ENCODE measurements around the gene THPO.
A peak's percentile ranks its signal among the peaks of the same experiment; 100 is the strongest.

Gene THPO

DNA sequence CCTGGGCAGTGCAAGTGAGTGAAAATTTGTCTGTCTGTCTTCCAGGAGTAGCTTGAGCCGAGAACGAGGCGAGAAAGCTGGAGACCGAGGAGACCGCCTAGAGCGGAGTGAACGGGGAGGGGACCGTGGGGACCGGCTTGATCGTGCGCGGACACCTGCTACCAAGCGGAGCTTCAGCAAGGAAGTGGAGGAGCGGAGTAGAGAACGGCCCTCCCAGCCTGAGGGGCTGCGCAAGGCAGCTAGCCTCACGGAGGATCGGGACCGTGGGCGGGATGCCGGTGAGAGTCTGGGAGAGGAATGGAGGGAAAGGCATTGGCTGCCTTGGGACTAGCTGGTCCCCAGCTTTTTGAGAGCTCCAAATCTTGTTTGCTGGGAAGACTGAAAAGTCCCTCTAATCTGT is 50.8 kb downstream of the THPO start:
- no peaks in the 10 kb centered on the region for H3K9me3 Mint-ChIP-seq
- H3K27ac Mint-ChIP-seq = peak overlapping the region; percentile 85
- no peak overlapping the region for H3K4me3 Mint-ChIP-seq
- DNase-seq = no peak
- H3K27me3 Mint-ChIP-seq = no peaks in the 10 kb centered on the region
- peaks cover 100% of the 10 kb centered on the region for H3K36me3 Mint-ChIP-seq (ENCODE audit: low read depth)
- H3K4me1 Mint-ChIP-seq (ENCODE audit: low read depth) = peaks cover 66% of the 10 kb centered on the region

DNA sequence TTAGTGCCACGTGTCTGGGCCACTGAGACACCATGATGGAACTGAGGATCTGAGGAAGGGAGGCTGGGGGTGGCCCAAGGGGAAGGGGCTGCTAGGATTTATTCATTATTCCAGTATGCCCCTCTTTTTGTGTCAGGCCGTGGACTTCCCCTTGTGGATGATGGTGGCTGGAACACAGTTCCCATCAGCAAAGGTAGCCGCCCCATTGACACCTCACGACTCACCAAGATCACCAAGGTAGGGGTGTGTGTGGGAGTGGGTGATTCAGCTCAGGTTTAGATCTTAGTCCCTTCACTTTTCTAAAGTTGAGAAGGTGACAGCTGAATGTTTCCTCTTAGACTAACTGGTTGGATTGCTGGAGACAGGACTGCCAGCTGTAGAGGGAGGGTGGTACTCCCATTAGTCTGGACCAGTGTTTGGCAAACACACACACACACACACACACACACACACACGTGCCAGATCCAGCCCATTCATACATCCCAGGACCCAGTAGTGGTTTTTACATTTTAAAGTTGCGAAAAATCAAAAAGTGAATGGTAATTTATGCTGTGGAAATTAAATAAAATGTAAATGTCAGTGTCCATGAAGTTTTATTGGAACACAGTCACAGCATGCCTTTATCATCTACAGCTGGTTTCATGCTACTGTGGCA is 52.2 kb downstream of the THPO start:
- no peak overlapping the region for H3K4me3 Mint-ChIP-seq
- DNase-seq = peak; percentile 54
- peaks cover 100% of the 10 kb centered on the region for H3K36me3 Mint-ChIP-seq (ENCODE audit: low read depth)
- H3K27ac Mint-ChIP-seq = peak overlapping the region; percentile 90
- H3K4me1 Mint-ChIP-seq (ENCODE audit: low read depth) = peaks cover 60% of the 10 kb centered on the region
- no peaks in the 10 kb centered on the region for H3K27me3 Mint-ChIP-seq
- H3K9me3 Mint-ChIP-seq = no peaks in the 10 kb centered on the region

- Mint-ChIP-seq H3K4me1 (ENCODE audit: low read depth) (peaks cover 61% of the 10 kb centered on the region), H3K27me3 (no peaks in the 10 kb centered on the region), H3K36me3 (ENCODE audit: low read depth) (peaks cover 100% of the 10 kb centered on the region), H3K4me3 (no peak overlapping the region), H3K9me3 (no peaks in the 10 kb centered on the region), H3K27ac (peak overlapping the region; percentile 90)
- DNase-seq = no peak
These were observed 52.7 kb downstream of the THPO start for GRCh38 chr3:184325269-184325668.

DNA sequence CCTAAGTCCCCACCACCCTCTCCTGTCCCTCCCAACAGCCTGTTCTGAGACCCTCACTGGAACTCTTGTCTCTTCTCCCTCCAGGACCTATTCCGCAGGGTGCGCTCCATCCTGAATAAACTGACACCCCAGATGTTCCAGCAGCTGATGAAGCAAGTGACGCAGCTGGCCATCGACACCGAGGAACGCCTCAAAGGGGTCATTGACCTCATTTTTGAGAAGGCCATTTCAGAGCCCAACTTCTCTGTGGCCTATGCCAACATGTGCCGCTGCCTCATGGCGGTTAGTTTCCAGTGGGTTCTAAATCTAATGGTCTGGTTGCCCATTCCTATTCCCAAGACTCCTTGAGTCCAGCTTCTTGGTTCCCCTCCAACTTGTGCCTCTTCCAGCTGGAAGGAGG is 54.3 kb downstream of the THPO start:
- Mint-ChIP-seq H3K9me3 (no peaks in the 10 kb centered on the region), H3K36me3 (ENCODE audit: low read depth) (peaks cover 98% of the 10 kb centered on the region), H3K27ac (peak overlapping the region; percentile 90), H3K4me3 (no peak overlapping the region), H3K4me1 (ENCODE audit: low read depth) (peaks cover 65% of the 10 kb centered on the region), H3K27me3 (no peaks in the 10 kb centered on the region)
- DNase-seq = no peak

DNA sequence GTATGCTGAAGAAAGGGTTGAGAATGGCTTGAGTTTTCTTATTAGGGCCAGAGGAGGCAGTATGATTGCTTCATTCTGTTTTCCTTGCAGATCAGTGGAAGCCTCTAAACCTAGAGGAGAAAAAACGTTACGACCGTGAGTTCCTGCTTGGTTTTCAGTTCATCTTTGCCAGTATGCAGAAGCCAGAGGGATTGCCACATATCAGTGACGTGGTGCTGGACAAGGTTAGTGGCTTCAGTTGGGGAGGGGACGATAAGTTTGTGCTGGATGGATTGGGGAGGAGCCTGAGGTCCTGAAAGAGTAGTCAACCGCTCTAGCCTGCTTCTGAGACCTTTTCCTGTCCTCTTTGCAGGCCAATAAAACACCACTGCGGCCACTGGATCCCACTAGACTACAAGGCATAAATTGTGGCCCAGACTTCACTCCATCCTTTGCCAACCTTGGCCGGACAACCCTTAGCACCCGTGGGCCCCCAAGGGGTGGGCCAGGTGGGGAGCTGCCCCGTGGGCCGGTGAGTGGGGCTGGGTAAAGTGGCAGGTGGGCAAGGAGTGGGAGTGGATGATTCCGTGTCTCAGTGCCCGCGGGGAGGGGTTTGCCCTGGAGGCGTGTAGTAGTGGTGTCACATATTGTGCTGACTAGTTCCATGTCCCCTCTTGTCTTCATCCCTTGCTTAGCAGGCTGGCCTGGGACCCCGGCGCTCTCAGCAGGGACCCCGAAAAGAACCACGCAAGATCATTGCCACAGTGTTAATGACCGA is 55.1 kb downstream of the THPO start:
- Mint-ChIP-seq H3K27me3 (no peaks in the 10 kb centered on the region), H3K4me1 (ENCODE audit: low read depth) (peaks cover 66% of the 10 kb centered on the region), H3K4me3 (no peak overlapping the region), H3K9me3 (no peaks in the 10 kb centered on the region), H3K27ac (peak overlapping the region; percentile 84), H3K36me3 (ENCODE audit: low read depth) (peaks cover 97% of the 10 kb centered on the region)
- no peak for DNase-seq

Data from activated T-cell treated with anti-CD3 and anti-CD28 coated beads, Interleukin-2, amount 50 U/mL, for 24 hours (primary cell).